Measurements from ENCODE around the gene ROPN1L. TPM values are rescaled to one million over a fixed set of nuclear protein-coding genes. Genes with fewer than 3 reads are reported as not detected.

ROPN1L gene
- total and polyA plus RNA-seq, 2 of the 8 experiments (the other 6 are each of a cell fraction or from before 2014, with no cell fraction given) = 0.24 to 0.73 TPM

DNA sequence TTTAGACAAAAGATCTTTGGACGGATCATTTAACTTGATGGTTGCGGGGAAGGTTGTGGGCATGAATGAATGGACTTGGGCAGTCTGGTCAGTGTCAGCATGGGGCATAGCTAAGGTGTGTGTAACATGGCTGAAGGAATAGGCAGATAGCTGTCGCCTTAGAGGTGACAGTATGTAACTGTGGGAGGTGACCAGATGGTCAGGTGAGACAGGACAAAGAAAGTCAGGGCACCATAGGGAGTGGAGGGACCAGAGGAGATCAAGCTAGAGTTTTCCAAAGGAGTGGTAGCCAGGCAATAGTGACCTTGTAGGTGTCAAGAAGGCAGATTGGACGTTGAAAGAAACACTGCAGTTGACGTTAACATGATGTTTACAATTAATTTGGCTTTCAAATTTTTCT lies 45.1 kb upstream of the ROPN1L start (continued):
- no peak for TF ChIP-seq SP1 (IDR thresholded peaks at IDR 0.05; ENCODE audit: low read depth, low read length)
- no peak for TF ChIP-seq YY1 (IDR thresholded peaks at IDR 0.05; ENCODE audit: low read depth, low read length)
- no peak for TF ChIP-seq SIX5 (IDR thresholded peaks at IDR 0.05; ENCODE audit: low read depth, low read length)
- no peak for TF ChIP-seq ASH2L (IDR thresholded peaks at IDR 0.05; ENCODE audit: low read length)
- no peak for TF ChIP-seq BRCA1 (IDR thresholded peaks at IDR 0.05; ENCODE audit: low read depth, low read length)

Data from H1 (cell line).